Stimulated activated CD8-positive, alpha-beta memory T cell treated with anti-CD3 and anti-CD28 coated beads, Interleukin-12 subunit alpha, Interleukin-12 subunit beta, amount 100 ng/mL, for 1 hour (primary cell): ENCODE data around the gene EXOSC9.
A peak's percentile ranks its signal among the peaks of the same experiment; 100 is the strongest.
"Not testable (repeated sequence)": the region's sequence is repeated elsewhere in the genome, so short reads cannot be mapped to it uniquely, and the experiment has no call there.

ENCODE experiments used
- DNase-seq: peaks from one replicate; pipeline ENCODE4 v3.0.0-alpha.2; 2020; ENCODE audit warnings: low read depth

Gene EXOSC9

GRCh38 chr4:121800961-121801714 is at the start of gene EXOSC9:
TSS of gene EXOSC9 (plus strand) at chr4:121801323. CDS start at chr4:121801425, 102 bp downstream.
- peak; percentile 90 for DNase-seq

DNA sequence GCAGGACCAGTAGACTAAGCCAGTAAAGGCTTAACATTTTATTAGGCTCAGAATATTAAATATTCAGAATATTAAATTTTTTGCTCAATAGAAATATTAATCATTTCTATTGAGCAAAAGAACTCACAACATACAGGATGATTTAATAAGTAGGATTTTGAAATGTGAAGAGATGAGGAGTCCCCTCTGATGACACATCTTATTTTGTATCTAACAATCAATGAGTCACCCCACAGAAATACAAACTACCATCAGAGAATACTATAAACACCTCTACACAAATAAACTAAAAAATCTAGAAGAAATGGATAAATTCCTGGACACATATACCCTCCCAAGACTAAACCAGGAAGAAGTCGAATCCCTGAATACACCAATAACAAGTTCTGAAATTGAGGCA is 49.0 kb upstream of the EXOSC9 start:
- DNase-seq, result not testable (repeated sequence)

DNA sequence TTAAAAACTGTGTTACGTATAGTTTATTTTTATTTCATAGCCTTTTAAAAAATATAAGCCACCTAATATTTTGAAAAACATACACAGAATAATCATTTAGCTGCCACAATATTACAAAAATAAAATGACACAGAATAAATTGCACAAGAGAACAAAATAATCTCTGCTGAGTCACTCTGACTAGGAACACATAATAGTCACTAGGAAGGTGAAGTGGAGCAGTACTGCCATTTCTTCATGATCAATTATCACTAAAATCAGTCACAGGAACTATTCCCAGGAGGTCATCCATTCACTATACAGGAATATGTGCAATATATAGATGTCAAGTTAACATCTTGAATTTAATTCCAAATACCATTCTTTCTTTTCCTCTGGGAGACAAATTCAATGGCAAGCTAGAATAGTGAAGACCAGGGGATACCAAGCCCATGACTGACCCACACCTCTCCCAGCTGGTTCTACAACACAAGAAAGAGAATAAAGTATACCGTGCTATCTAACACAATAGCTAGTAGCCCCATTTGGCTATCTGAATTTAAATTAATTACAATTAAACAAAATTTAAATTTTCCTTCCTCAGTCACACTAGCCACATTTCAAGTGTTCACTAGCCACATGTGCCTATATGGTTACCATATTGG is 42.1 kb upstream of the EXOSC9 start:
- no peak for DNase-seq

- DNase-seq, result no peak
These were observed 40.9 kb upstream of the EXOSC9 start for GRCh38 chr4:121760205-121760604.

DNA sequence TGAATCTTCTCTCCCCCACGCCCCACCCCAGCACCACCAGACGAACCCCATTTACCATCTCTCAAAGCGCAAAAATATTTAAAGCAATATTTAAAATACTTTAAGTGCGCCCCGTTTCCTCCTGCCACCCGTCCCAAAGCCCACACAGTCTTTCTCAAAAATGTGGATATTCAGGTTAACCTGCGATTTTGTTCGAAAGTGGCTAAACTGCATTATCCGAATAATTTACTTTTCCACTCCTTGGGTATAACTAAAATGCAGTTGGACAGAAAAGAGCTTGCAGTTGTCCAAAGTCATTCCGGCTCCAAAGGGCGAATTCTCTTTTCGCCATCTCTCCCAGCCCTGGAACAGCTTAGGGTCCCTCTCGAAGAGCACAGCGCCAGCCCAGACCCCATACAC is 36.8 kb upstream of the EXOSC9 start:
- DNase-seq, result no peak

DNA sequence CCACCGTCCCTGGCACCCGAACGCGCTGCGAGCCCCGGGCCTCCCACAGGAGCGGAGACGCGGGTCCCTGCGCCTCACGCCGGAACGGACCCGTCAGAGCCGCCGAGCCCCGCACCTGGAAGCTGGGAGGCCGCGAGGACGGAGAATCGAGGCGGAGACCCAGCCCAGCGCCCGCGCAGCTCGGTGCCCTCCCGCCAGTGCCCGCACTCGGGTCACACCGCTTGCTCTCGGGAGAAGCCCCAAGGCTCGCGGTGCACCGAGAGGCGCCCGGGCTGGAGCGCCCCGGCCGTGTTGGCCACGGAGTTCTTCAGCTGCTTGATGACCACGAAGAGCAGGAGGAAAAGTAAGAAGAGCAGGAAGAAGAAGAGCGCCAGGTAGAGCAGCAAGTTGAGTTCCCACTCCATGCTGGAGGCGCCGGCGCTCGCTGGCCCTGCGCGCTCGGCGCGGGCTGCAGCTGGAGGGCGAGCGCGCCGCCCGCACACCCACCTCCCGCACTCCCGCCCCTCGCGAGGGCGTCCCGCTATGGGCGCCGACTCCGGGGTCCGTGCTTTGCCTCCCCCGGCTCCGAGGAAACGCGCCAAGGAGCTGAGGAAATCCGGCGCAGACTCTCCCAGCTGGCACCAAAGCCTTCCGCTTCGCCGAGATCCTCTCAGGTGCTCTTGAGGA is 36.3 kb upstream of the EXOSC9 start, which contains the start of gene SMIM43:
Gene SMIM43 (minus strand): TSS at position 463 of the 666 bp plus-strand sequence. CDS start 59 bp downstream, at position 404.
- DNase-seq, result no peak

GRCh38 chr4:121765368-121765705 is 35.8 kb upstream of the EXOSC9 start:
- no peak for DNase-seq

- no peak for DNase-seq
These were observed 35.1 kb upstream of the EXOSC9 start for GRCh38 chr4:121765971-121766538.

DNA sequence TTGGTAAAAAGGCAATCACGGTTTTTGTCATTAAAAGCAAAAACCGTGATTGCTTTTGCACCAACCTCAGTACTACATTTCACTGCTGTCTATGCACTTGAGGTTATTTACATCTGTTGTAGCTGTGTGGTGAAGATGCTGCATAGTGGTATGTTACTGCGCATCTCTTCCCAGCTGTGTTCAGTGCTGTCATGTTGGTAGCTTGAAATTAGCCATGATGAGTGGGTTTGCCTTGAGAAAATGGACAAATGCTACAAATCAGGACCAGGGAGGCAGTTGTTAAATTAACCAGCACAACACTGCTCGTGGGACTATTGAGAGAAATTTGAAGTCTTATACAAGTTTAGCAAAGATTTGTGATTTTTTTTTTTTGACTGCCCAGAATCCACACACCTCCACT is 34.0 kb upstream of the EXOSC9 start:
- no peak for DNase-seq

- no peak for DNase-seq
These were observed 31.8 kb upstream of the EXOSC9 start for GRCh38 chr4:121769341-121769740.

DNA sequence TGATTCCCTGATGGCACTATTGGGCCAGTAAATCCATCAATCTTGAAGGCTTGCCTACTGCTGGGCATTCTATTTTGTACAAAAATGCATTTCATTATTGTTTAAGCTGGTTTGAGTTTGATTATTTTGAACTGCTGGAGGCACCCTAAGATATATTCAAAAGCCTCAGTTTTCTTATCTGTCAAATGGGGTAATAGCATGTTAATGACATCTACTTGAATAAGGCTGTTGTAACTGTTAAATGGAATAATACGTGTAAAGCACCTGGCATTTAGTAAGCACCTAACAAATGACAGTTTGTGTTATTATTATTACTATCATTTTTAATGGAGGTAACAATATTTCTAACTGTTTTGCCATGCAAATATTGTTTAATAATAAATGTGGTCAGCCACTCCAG is 29.3 kb upstream of the EXOSC9 start:
- DNase-seq, result no peak

DNA sequence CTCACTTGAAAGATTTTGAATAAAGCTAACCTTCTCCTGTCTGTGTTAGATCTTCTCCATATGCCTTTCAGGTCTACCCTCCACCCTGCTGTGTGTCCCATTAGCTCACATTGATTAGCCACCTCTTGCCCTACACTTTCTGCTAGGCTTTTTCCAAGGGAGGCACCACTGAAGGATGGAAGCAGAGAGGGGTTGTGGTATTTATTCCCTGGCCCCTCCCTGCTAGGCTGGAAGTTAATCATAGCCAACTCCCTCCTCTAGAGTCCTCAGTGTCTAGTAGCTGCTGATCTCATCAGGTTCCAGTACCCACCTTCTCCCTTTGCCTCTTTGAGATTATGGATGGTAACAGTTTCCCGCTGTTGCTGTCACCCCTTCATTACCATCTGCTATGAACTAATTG is 27.2 kb upstream of the EXOSC9 start:
- DNase-seq, result no peak

GRCh38 chr4:121776610-121777401 is 24.3 kb upstream of the EXOSC9 start:
- DNase-seq, result no peak

GRCh38 chr4:121777625-121778024 is 23.5 kb upstream of the EXOSC9 start:
- DNase-seq, result no peak

- no peak for DNase-seq
These were observed 22.0 kb upstream of the EXOSC9 start for GRCh38 chr4:121778991-121779628.

DNA sequence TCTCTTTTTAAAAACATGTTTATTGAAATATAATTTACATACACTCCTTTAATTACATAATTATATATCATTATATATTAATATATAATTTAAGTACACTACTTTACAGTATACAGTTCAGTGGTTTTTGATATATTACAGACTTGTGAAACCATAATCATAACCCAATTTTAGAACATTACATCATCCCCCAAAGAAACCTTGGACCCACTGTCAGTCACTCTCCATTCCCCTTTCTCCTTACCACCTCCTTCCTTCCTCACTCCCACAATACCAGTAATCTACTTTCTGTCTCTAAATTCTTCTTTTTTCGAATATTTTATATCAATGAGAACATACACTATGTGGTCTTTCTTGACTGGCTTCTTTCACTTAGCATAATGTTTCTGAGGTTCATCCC is 17.9 kb upstream of the EXOSC9 start:
- DNase-seq, result no peak

DNA sequence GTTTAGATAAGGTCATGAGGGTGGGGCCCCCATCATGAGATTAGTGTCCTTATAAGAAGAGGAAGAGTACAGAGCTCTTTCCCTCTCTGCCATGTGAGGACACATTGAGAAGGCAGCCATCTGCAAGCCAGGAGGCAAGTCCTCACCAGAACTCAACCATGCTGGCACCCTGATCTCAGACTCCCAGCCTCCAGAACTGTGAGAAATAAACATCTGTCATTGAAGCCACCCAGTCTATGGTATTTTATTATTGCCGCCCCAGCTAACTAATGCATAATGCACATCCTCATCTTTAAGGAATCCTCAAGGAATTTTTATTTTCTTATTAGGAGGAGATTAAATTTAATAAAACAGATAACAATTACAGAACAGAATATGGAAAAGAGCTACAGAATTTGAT is 16.7 kb upstream of the EXOSC9 start:
- no peak for DNase-seq

DNA sequence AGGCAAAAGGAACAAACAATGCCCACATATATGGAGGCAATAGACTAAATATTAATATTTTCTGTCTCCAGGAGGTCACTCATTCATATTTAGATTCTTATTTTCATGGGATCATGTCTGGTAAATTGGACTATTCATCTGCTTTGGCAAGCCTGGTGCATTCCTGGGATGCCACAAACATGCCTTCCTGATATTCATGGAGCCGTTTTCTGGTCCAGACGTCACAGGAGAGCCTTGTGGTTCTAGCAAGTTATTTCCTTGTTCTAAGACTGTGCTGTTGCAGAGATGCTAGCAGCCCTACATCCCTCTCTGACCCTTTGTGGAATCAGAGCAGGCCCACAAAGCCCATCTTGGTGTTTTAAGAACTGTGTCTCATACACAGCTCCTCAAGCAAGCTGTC is 16.1 kb upstream of the EXOSC9 start:
- no peak for DNase-seq

DNA sequence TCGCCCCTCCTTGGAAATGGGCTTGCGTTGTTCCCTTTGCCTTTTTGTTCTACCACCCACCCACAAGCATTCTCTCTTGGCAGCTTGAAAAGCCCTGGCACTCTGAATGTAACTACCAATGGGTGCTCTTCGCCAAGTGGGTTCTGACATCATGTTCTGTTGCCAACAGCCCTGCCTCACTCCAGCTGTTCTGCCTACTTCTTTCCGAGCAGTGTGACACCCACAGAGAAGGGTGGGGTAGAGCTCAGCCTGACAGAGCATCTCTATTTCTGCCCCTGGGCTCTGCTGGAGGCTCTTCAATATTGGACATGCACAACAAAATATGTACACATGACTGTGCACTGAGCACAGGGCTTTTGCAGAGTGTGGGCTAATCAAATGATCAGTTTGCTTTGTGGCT is 15.6 kb upstream of the EXOSC9 start:
- DNase-seq, result no peak

- DNase-seq, result no peak
These were observed 14.9 kb upstream of the EXOSC9 start for GRCh38 chr4:121786221-121786620.

- no peak for DNase-seq
These were observed 12.2 kb upstream of the EXOSC9 start for GRCh38 chr4:121788896-121789295.

- no peak for DNase-seq
These were observed 11.7 kb upstream of the EXOSC9 start for GRCh38 chr4:121789455-121789854.
